ENCODE results near the gene CIDEC.

Gene CIDEC

DNA sequence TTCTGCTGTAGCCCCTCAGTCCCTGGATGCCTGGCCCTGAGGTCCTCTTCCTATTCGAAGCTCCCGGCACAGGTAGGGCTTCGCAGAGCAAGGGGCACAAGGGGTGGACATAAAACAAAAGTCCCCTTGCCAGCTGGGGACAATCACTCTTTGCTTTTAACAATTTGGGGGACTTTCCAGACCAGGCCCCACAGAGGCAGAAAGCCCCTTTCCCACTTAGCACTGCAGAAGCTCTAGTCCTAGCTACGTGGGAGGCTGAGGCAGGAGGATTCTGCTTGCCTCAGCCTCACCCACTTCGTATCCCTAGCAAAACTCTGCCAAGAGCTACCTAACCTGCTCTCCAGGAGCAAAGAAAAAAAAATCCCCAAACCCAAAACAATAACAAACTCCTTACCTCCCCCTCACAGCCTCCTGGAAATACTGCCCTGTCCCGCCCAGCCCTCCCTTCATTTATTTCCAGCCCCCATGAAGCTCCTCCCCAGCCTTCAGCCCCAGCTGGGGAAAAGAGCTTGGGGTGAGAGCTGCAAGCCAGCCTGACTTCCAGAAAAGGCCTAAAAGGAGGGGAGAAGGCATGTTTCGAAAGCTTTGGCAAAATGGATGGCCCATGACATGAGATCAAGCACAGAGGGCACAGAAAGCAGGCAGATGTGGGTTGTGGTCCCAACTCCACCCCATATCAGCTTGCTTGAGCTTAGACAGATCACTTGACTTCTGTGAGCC lies at the start of gene CIDEC:
TSS of gene CIDEC (minus strand) at position 424 of the 720 bp plus-strand sequence. CDS start 1,767 bp downstream, outside the sequence.
- no peaks in the 10 kb centered on the region for H3K36me3 ChIP-seq (ENCODE audit: control insufficient read depth, insufficient read depth, low read length)
- H3K4me3 ChIP-seq (ENCODE audit: low read length), result no peak within 1 kb of the TSS
- no peaks in the 10 kb centered on the region for H3K4me1 ChIP-seq (ENCODE audit: control insufficient read depth, insufficient read depth, low read length)
- no peak within 1 kb of the TSS for H3K27ac ChIP-seq (ENCODE audit: low read depth, low read length)
- no peak within 1 kb of the TSS for H3K9ac ChIP-seq (ENCODE audit: low read length)
- H3K27me3 ChIP-seq (ENCODE audit: control insufficient read depth, insufficient read depth, low read length), result no peaks in the 10 kb centered on the region

GRCh38 chr3:9928158-9928557 lies 48.1 kb upstream of the CIDEC start:
- Histone ChIP-seq H3K4me1 (ENCODE audit: control insufficient read depth, insufficient read depth, low read length) (peaks cover 2% of the 10 kb centered on the region), H3K27ac (ENCODE audit: low read depth, low read length) (no peak overlapping the region), H3K9ac (ENCODE audit: low read length) (no peak overlapping the region), H3K36me3 (ENCODE audit: control insufficient read depth, insufficient read depth, low read length) (peaks cover 3% of the 10 kb centered on the region), H3K4me3 (ENCODE audit: low read length) (no peak overlapping the region), H3K27me3 (ENCODE audit: control insufficient read depth, insufficient read depth, low read length) (no peaks in the 10 kb centered on the region)

GRCh38 chr3:9918261-9919038 lies 38.4 kb upstream of the CIDEC start:
- no peaks in the 10 kb centered on the region for H3K27me3 ChIP-seq (ENCODE audit: control insufficient read depth, insufficient read depth, low read length)
- H3K4me3 ChIP-seq (ENCODE audit: low read length), result no peak overlapping the region
- peaks cover 26% of the 10 kb centered on the region for H3K4me1 ChIP-seq (ENCODE audit: control insufficient read depth, insufficient read depth, low read length)
- no peak overlapping the region for H3K9ac ChIP-seq (ENCODE audit: low read length)
- no peaks in the 10 kb centered on the region for H3K36me3 ChIP-seq (ENCODE audit: control insufficient read depth, insufficient read depth, low read length)
- peak overlapping the region; percentile 94 for H3K27ac ChIP-seq (ENCODE audit: low read depth, low read length)

GRCh38 chr3:9917820-9918219 lies 37.8 kb upstream of the CIDEC start:
- H3K36me3 ChIP-seq (ENCODE audit: control insufficient read depth, insufficient read depth, low read length), result no peaks in the 10 kb centered on the region
- peak overlapping the region; percentile 94 for H3K27ac ChIP-seq (ENCODE audit: low read depth, low read length)
- H3K9ac ChIP-seq (ENCODE audit: low read length), result no peak overlapping the region
- H3K4me3 ChIP-seq (ENCODE audit: low read length), result peak overlapping the region; percentile 65
- H3K27me3 ChIP-seq (ENCODE audit: control insufficient read depth, insufficient read depth, low read length), result no peaks in the 10 kb centered on the region
- H3K4me1 ChIP-seq (ENCODE audit: control insufficient read depth, insufficient read depth, low read length), result peaks cover 26% of the 10 kb centered on the region

GRCh38 chr3:9916734-9917680 lies 37.0 kb upstream of the CIDEC start, which contains the start of gene IL17RC:
Gene IL17RC (plus strand): TSS chr3:9917098. CDS start chr3:9917316, 218 bp downstream.
- H3K27me3 ChIP-seq (ENCODE audit: control insufficient read depth, insufficient read depth, low read length), result no peaks in the 10 kb centered on the region
- H3K4me1 ChIP-seq (ENCODE audit: control insufficient read depth, insufficient read depth, low read length), result peaks cover 26% of the 10 kb centered on the region
- H3K4me3 ChIP-seq (ENCODE audit: low read length), result peak within 1 kb of the TSS; percentile 70
- H3K27ac ChIP-seq (ENCODE audit: low read depth, low read length), result peak within 1 kb of the TSS; percentile 94
- H3K9ac ChIP-seq (ENCODE audit: low read length), result peak within 1 kb of the TSS; percentile 76
- H3K36me3 ChIP-seq (ENCODE audit: control insufficient read depth, insufficient read depth, low read length), result no peaks in the 10 kb centered on the region

DNA sequence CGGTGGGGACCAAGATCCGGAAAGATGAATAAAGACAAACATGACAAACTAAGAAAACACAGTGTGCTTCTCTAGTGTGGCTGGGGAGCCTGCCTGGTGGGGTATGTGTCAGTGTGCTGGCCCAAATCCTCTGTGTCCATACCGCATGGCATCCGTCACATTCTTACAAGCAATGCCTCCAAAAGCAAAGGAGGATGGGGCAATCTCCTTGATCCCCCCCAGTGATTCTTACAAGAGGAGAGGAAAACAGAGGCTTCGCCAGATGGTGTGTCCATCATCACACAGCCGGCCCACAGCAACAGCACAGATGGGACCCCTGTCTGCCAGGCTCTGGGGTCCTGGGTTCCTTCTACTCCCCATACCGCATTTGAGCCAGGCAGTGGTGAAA lies 36.3 kb upstream of the CIDEC start:
- H3K27me3 ChIP-seq (ENCODE audit: control insufficient read depth, insufficient read depth, low read length), result no peaks in the 10 kb centered on the region
- peaks cover 26% of the 10 kb centered on the region for H3K4me1 ChIP-seq (ENCODE audit: control insufficient read depth, insufficient read depth, low read length)
- H3K36me3 ChIP-seq (ENCODE audit: control insufficient read depth, insufficient read depth, low read length), result no peaks in the 10 kb centered on the region
- H3K9ac ChIP-seq (ENCODE audit: low read length), result peak overlapping the region; percentile 75
- peak overlapping the region; percentile 94 for H3K27ac ChIP-seq (ENCODE audit: low read depth, low read length)
- peak overlapping the region; percentile 65 for H3K4me3 ChIP-seq (ENCODE audit: low read length)

DNA sequence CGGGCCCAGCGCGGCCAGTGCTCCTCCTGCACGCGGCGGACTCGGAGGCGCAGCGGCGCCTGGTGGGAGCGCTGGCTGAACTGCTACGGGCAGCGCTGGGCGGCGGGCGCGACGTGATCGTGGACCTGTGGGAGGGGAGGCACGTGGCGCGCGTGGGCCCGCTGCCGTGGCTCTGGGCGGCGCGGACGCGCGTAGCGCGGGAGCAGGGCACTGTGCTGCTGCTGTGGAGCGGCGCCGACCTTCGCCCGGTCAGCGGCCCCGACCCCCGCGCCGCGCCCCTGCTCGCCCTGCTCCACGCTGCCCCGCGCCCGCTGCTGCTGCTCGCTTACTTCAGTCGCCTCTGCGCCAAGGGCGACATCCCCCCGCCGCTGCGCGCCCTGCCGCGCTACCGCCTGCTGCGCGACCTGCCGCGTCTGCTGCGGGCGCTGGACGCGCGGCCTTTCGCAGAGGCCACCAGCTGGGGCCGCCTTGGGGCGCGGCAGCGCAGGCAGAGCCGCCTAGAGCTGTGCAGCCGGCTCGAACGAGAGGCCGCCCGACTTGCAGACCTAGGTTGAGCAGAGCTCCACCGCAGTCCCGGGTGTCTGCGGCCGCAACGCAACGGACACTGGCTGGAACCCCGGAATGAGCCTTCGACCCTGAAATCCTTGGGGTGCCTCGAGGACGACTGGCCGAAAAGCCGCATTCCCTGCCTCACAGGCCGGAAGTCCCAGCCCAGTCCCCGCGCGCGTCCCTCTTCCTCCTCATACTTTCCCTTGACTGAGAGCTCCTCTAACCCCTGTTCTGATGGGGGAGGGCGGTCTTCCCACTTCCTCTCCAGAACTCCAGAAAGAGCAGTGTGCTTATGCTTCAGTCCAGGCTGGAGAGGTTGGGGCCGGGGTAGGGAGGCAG lies 35.4 kb upstream of the CIDEC start:
- Histone ChIP-seq H3K36me3 (ENCODE audit: control insufficient read depth, insufficient read depth, low read length) (no peaks in the 10 kb centered on the region), H3K27me3 (ENCODE audit: control insufficient read depth, insufficient read depth, low read length) (no peaks in the 10 kb centered on the region), H3K27ac (ENCODE audit: low read depth, low read length) (peak overlapping the region; percentile 85), H3K4me3 (ENCODE audit: low read length) (peak overlapping the region; percentile 70), H3K9ac (ENCODE audit: low read length) (peak overlapping the region; percentile 19), H3K4me1 (ENCODE audit: control insufficient read depth, insufficient read depth, low read length) (peaks cover 26% of the 10 kb centered on the region)

- no peaks in the 10 kb centered on the region for H3K36me3 ChIP-seq (ENCODE audit: control insufficient read depth, insufficient read depth, low read length)
- peak overlapping the region; percentile 70 for H3K4me3 ChIP-seq (ENCODE audit: low read length)
- peaks cover 26% of the 10 kb centered on the region for H3K4me1 ChIP-seq (ENCODE audit: control insufficient read depth, insufficient read depth, low read length)
- H3K9ac ChIP-seq (ENCODE audit: low read length), result peak overlapping the region; percentile 47
- H3K27ac ChIP-seq (ENCODE audit: low read depth, low read length), result peak overlapping the region; percentile 85
- H3K27me3 ChIP-seq (ENCODE audit: control insufficient read depth, insufficient read depth, low read length), result no peaks in the 10 kb centered on the region
These were observed 34.7 kb upstream of the CIDEC start for GRCh38 chr3:9914559-9915253.

GRCh38 chr3:9914011-9914410 lies 34.0 kb upstream of the CIDEC start:
- H3K9ac ChIP-seq (ENCODE audit: low read length), result no peak overlapping the region
- H3K36me3 ChIP-seq (ENCODE audit: control insufficient read depth, insufficient read depth, low read length), result no peaks in the 10 kb centered on the region
- peak overlapping the region; percentile 85 for H3K27ac ChIP-seq (ENCODE audit: low read depth, low read length)
- H3K4me1 ChIP-seq (ENCODE audit: control insufficient read depth, insufficient read depth, low read length), result peaks cover 26% of the 10 kb centered on the region
- H3K27me3 ChIP-seq (ENCODE audit: control insufficient read depth, insufficient read depth, low read length), result no peaks in the 10 kb centered on the region
- H3K4me3 ChIP-seq (ENCODE audit: low read length), result no peak overlapping the region

- Histone ChIP-seq H3K36me3 (ENCODE audit: control insufficient read depth, insufficient read depth, low read length) (no peaks in the 10 kb centered on the region), H3K27me3 (ENCODE audit: control insufficient read depth, insufficient read depth, low read length) (no peaks in the 10 kb centered on the region), H3K9ac (ENCODE audit: low read length) (no peak overlapping the region), H3K27ac (ENCODE audit: low read depth, low read length) (peak overlapping the region; percentile 25), H3K4me3 (ENCODE audit: low read length) (no peak overlapping the region), H3K4me1 (ENCODE audit: control insufficient read depth, insufficient read depth, low read length) (peaks cover 26% of the 10 kb centered on the region)
These were observed 33.5 kb upstream of the CIDEC start for GRCh38 chr3:9913601-9914000.

All from rectal smooth muscle tissue (tissue), 1 donor.